ENCODE results near the gene ACER3.

ACER3 gene

DNA sequence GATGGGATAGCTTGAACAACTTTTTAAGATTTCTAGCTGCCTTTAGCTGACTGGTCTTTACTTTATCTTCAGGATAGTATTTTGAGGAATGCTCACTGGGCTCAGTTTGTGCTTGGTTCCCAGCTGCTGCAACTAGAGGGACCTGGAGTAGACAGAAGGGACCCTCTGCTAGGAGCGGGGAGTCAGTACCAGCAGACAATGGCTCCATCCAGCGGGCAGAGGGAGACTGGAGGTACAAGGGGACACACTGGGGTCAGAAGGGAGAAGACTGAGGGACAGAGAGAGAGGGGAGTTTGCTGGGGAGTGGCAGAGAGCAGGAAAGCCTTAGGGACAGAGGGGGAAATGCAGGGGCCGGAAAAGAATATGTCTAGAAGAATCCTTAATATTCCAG is 22.0 kb upstream of the ACER3 start:
- TF ChIP-seq, protein P1, sequence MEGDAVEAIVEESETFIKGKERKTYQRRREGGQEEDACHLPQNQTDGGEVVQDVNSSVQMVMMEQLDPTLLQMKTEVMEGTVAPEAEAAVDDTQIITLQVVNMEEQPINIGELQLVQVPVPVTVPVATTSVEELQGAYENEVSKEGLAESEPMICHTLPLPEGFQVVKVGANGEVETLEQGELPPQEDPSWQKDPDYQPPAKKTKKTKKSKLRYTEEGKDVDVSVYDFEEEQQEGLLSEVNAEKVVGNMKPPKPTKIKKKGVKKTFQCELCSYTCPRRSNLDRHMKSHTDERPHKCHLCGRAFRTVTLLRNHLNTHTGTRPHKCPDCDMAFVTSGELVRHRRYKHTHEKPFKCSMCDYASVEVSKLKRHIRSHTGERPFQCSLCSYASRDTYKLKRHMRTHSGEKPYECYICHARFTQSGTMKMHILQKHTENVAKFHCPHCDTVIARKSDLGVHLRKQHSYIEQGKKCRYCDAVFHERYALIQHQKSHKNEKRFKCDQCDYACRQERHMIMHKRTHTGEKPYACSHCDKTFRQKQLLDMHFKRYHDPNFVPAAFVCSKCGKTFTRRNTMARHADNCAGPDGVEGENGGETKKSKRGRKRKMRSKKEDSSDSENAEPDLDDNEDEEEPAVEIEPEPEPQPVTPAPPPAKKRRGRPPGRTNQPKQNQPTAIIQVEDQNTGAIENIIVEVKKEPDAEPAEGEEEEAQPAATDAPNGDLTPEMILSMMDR (IDR thresholded peaks at IDR 0.05; ENCODE audit: extremely low read depth, missing control alignments): no peak
- DNase-seq (ENCODE audit: low spot score): no peak

DNA sequence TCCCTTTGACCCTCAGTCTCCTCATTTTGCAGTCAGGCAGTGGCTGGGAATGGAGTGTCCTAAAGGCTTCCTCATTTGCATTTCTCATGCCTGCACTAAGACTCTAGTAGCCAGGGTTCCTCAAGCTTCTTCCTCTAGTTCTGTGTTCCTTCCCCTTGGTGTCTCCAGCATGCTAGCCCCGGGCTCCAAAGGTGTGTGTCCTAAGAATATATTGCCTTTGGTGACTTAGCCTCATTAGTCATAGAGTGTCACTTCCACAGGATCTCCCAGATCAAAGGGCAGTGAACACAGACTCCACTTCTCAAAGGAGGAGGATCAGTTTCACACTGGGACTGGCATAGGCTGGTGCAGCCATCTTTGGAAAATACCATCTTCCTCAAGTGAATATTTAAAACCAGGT is 21.4 kb upstream of the ACER3 start:
- no peak for DNase-seq (ENCODE audit: low spot score)
- TF ChIP-seq, protein P1 (IDR thresholded peaks at IDR 0.05; ENCODE audit: extremely low read depth, missing control alignments): no peak

DNA sequence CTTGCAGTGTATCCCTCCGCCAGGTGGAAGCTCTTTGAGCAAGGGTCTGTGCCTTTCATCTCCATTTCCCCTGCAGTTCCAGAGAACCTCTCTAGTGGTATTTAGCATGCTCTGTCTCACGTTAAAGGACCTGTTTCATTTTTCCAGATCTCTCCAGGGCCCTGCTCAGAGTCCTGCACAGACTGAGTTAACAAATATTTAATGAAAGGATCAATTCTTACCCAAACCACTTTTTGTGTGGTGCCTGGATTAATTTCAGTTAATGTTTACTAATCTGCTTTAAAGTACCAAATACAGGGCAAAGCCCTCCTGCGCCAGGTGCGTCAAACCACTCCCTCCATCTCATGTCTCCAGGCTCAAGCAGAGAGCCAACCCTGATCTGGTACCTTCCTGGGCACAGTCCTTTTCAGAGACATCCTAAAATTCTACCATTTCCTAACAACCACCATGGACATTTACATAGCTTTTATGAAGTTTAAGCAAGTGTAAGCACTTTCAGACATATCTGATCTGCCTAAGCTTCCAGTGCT is 18.7 kb upstream of the ACER3 start:
- TF ChIP-seq, protein P1 (IDR thresholded peaks at IDR 0.05; ENCODE audit: extremely low read depth, missing control alignments): no peak
- no peak for DNase-seq (ENCODE audit: low spot score)

DNA sequence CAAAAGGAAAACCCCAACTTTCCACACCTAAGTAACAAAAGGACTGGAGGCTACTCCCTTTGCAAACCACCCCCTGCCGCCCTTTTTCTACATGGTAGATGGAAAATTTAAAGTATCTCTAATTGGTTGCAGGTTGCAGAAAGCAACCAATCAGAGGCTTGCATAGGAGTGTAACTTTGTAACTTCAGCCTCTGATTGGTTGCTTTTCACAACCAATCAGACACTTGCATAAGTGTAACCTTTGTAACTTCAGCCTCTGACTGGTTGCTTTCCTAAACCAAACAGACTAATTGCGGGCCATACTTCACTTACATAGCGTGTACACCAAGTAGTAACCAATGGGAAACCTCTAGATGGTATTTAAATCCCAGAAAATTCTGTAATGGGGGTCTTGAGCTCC is 16.8 kb upstream of the ACER3 start:
- TF ChIP-seq, protein P1 (IDR thresholded peaks at IDR 0.05; ENCODE audit: extremely low read depth, missing control alignments): no peak
- DNase-seq (ENCODE audit: low spot score): no peak

DNA sequence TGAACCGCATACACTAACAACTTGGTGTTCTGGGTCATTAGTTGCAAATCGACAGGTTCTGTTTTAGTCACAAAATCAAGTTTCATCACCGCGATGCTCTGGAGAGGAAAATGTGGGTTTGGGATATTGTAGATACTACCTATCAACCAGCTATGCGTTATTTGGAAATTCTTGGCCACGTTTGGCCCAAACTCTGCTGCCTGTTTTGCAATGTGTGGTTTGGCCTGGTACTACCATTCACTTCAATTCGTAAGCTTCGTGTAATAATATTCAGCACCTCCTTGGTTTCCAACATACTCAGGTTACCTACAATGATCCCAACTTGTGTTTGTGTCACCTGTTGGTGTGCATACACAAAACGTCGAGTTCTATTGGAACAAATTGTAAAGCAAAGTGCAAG is 16.2 kb upstream of the ACER3 start:
- no peak for DNase-seq (ENCODE audit: low spot score)
- TF ChIP-seq, protein P1 (IDR thresholded peaks at IDR 0.05; ENCODE audit: extremely low read depth, missing control alignments): no peak

DNA sequence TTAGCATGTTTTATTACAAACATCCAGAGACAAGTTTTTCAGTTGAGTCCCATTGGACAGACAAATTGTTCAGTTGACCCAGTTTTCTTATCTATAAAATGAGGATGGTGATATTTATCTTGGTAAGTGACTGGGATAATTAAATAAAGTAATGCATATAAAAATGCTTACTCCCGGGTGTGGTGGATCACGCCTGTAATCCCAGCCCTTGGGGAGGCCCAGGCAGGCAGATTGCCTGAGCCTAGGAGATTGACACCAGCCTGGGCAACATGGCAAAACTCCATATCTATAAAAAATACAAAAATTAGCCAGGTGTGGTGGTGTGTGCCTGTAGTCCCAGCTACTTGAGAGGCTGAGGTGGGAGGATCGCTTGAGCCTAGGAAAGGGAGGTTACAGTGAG is 15.6 kb upstream of the ACER3 start:
- no peak for DNase-seq (ENCODE audit: low spot score)
- TF ChIP-seq, protein P1 (IDR thresholded peaks at IDR 0.05; ENCODE audit: extremely low read depth, missing control alignments): no peak

DNA sequence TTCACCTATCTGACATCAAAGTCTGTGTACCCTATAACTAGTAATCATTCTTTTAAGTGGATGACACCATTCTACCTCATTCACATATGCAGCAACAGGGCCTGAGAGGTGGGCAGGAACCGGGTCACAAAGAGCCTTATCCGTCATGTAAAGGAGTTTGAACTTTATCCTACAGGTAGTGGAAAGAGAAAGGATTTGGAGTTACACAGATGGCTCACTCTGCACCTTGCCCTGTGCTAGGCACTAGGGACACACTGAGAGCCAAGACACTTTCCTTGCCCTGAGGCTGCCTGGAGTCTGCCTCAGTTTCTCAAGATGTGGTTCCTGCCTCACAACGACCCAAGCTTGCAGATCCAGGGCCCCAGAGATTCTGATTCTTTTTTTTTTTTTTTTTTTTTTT is 14.3 kb upstream of the ACER3 start:
- DNase-seq (ENCODE audit: low spot score): no peak
- TF ChIP-seq, protein P1 (IDR thresholded peaks at IDR 0.05; ENCODE audit: extremely low read depth, missing control alignments): no peak

Measured in GM20000 (cell line).